Measurements from ENCODE around the gene CYB5R3.

CYB5R3 gene

GRCh38 chr22:42624551-42625106, 24.6 kb downstream of the CYB5R3 start:
- CTCF ChIA-PET = interaction anchor here (1.3 to 5.7 kb wide), 3 partner anchors 15 to 465 kb away, joined by 3 to 61 read pairs (median 4); partner anchors contain the start of gene ATP5MGL

GRCh38 chr22:42623756-42624441, 25.3 kb downstream of the CYB5R3 start:
- no peak for DNase-seq (ENCODE audit: extremely low spot score)
- no peak for TF ChIP-seq CTCF (IDR thresholded peaks at IDR 0.05; ENCODE audit: control extremely low read depth, extremely low read depth, low read depth, missing control alignments)
- ChIA-PET POLR2A (interaction anchor here (0.5 to 2.3 kb wide), 3 partner anchors 9 to 1767 kb away, joined by 3 to 11 read pairs (median 3); partner anchors contain the start of genes POLDIP3 and XPNPEP3), CTCF (interaction anchor here (1.2 to 5.7 kb wide), 6 partner anchors 16 to 466 kb away, joined by 3 to 61 read pairs (median 6); partner anchors contain the start of gene ATP5MGL)

More at GRCh38 chr22:42624551-42625106, 24.6 kb downstream of the CYB5R3 start:
- TF ChIP-seq CTCF (IDR thresholded peaks at IDR 0.05; ENCODE audit: control extremely low read depth, extremely low read depth, low read depth, missing control alignments) = no peak
- POLR2A ChIA-PET = interaction anchor here (0.5 to 2.3 kb wide), 2 partner anchors 9 to 1768 kb away, joined by 3 to 11 read pairs; partner anchors contain the start of genes POLDIP3 and XPNPEP3
- DNase-seq (ENCODE audit: extremely low spot score) = no peak

- no peak for TF ChIP-seq CTCF (IDR thresholded peaks at IDR 0.05; ENCODE audit: control extremely low read depth, extremely low read depth, low read depth, missing control alignments)
- DNase-seq (ENCODE audit: extremely low spot score) = peak; percentile 61
- POLR2A ChIA-PET = interaction anchor here (0.6 to 2.3 kb wide), 2 partner anchors 8 to 20 kb away, joined by 3 to 11 read pairs; partner anchors contain the start of gene POLDIP3
- CTCF ChIA-PET = interaction anchor here (1.2 to 5.7 kb wide), 6 partner anchors 17 to 467 kb away, joined by 3 to 61 read pairs (median 6); partner anchors contain the start of gene ATP5MGL
Observed at GRCh38 chr22:42623301-42623751, 25.9 kb downstream of the CYB5R3 start.

- no peak for DNase-seq (ENCODE audit: extremely low spot score)
- ChIA-PET POLR2A (interaction anchor here (0.6 kb wide), 1 partner anchor 12 kb away, joined by 4 read pairs; no protein-coding TSS in a partner anchor), CTCF (interaction anchor here (1.0 to 5.7 kb wide), 16 partner anchors 10 to 468 kb away, joined by 3 to 61 read pairs (median 6); partner anchors contain the start of genes ATP5MGL and CYB5R3)
- no peak for TF ChIP-seq CTCF (IDR thresholded peaks at IDR 0.05; ENCODE audit: control extremely low read depth, extremely low read depth, low read depth, missing control alignments)
Observed at GRCh38 chr22:42622061-42622710, 27.0 kb downstream of the CYB5R3 start.

- ChIA-PET CTCF (interaction anchor here (0.5 to 5.7 kb wide), 18 partner anchors 9 to 463 kb away, joined by 3 to 61 read pairs (median 4); partner anchors contain the start of genes ARFGAP3, ATP5MGL and CYB5R3), POLR2A (no interaction called here)
- DNase-seq (ENCODE audit: extremely low spot score) = peak; percentile 88
- TF ChIP-seq CTCF (IDR thresholded peaks at IDR 0.05; ENCODE audit: control extremely low read depth, extremely low read depth, low read depth, missing control alignments) = peak; percentile 90
Observed at GRCh38 chr22:42621505-42622002, 27.6 kb downstream of the CYB5R3 start.
